GM19372 (cell line): Measurements from ENCODE around the gene NPW.

Experiments used
- ATAC-seq: cut with Tn5 transposase; IDR thresholded peaks from one replicate; pipeline ENCODE4 v1.9.1; 2021; ENCODE audit warnings: mild to moderate bottlenecking, low read depth, moderate library complexity; ENCODE audit not compliant: unreplicated experiment

Gene NPW

GRCh38 chr16:2019518-2019920 lies at the start of gene NPW:
Gene NPW, plus strand, starts transcription at chr16:2019785.
- no peak for ATAC-seq

- ATAC-seq = peak; percentile 88
Observed at GRCh38 chr16:1971796-1972489, 47.6 kb upstream of the NPW start, which contains the start of gene TBL3. Gene TBL3, plus strand, starts transcription at chr16:1972053. Its CDS starts 112 bp downstream, at chr16:1972165.

- ATAC-seq = no peak
Observed at GRCh38 chr16:1972490-1972877, 47.1 kb upstream of the NPW start.

GRCh38 chr16:1973461-1974156 lies 46.0 kb upstream of the NPW start:
- no peak for ATAC-seq

- no peak for ATAC-seq
Observed at GRCh38 chr16:1974157-1975070, 45.2 kb upstream of the NPW start.

GRCh38 chr16:1975432-1976215 lies 44.0 kb upstream of the NPW start:
- no peak for ATAC-seq

- no peak for ATAC-seq
Observed at GRCh38 chr16:1976216-1976520, 43.4 kb upstream of the NPW start.

GRCh38 chr16:1976951-1977874 lies 42.4 kb upstream of the NPW start:
- ATAC-seq = no peak

- ATAC-seq = no peak
Observed at GRCh38 chr16:1977875-1978268, 41.7 kb upstream of the NPW start.

- no peak for ATAC-seq
Observed at GRCh38 chr16:1978476-1979120, 41.0 kb upstream of the NPW start.

- ATAC-seq = no peak
Observed at GRCh38 chr16:1979271-1980029, 40.1 kb upstream of the NPW start.

GRCh38 chr16:1980030-1980769 lies 39.4 kb upstream of the NPW start:
- no peak for ATAC-seq

GRCh38 chr16:1980770-1981087 lies 38.9 kb upstream of the NPW start:
- ATAC-seq = no peak

- no peak for ATAC-seq
Observed at GRCh38 chr16:1981398-1981836, 38.2 kb upstream of the NPW start, which contains the start of gene NOXO1. Gene NOXO1, minus strand, starts transcription at chr16:1981469. Its CDS starts 290 bp downstream, at chr16:1981179.

GRCh38 chr16:1982013-1982433 lies 37.6 kb upstream of the NPW start:
- no peak for ATAC-seq

- ATAC-seq = no peak
Observed at GRCh38 chr16:1982991-1983543, 36.5 kb upstream of the NPW start.
